Common myeloid progenitor, CD34-positive (primary cell): Measurements from ENCODE around the gene SLC24A3.
"Not testable (repeated sequence)": the region's sequence is repeated elsewhere in the genome, so short reads cannot be mapped to it uniquely, and the experiment has no call there.

Experiments
- CTCF ChIA-PET: fragments of 350-600 bp; sonication (Branson Sonifier 250); formaldehyde crosslinking; loops from one replicate; lab custom pipeline; 2021; ENCODE audit warnings: antibody characterized with exemption; lab: Charles Lee
- POLR2A ChIA-PET: fragments of 350-600 bp; sonication (Branson Sonifier 250); formaldehyde crosslinking; loops from one replicate; lab custom pipeline; 2021; ENCODE audit warnings: antibody characterized with exemption; lab: Charles Lee
- DNase-seq, 3 donors: peaks; one replicate each; pipeline versions ENCODE4 v3.0.0 to v3.0.0-alpha.2; 2013
- H3K27ac ChIP-seq, 2 experiments: 1 replicate in 1 of 2; 2 replicates in 1 of 2; pipeline ENCODE4 v1.7.0; 2013; ENCODE audit warnings: inconsistent platforms in 2 of 2, low read length in 2 of 2, mild to moderate bottlenecking in 2 of 2, low read depth in 1 of 2, moderate library complexity in 1 of 2; ENCODE audit not compliant: severe bottlenecking in 2 of 2, insufficient read depth in 1 of 2, poor library complexity in 1 of 2
- H3K27me3 ChIP-seq, 5 experiments: replicated peaks in 2 of 5; 1 replicate in 3 of 5; 2 replicates in 2 of 5; pipeline versions ENCODE4 v1.6.1 to v1.7.0; 2013; ENCODE audit warnings: low read length in 4 of 5, mild to moderate bottlenecking in 2 of 5, moderate library complexity in 2 of 5, inconsistent platforms in 1 of 5; ENCODE audit not compliant: insufficient read depth in 5 of 5, control insufficient read depth in 4 of 5
- H3K36me3 ChIP-seq, 4 experiments: 1 replicate in 2 of 4; 2 replicates in 2 of 4; pipeline versions ENCODE4 v1.6.1 to v1.7.0; 2013; ENCODE audit warnings: low read length in 3 of 4, control low read depth in 1 of 4, mild to moderate bottlenecking in 1 of 4; ENCODE audit not compliant: control insufficient read depth in 4 of 4, insufficient read depth in 4 of 4
- H3K4me1 ChIP-seq, 4 experiments: 1 replicate in 3 of 4; 2 replicates in 1 of 4; pipeline versions ENCODE4 v1.6.1 to v1.7.1; 2013; ENCODE audit warnings: low read length in 3 of 4, mild to moderate bottlenecking in 3 of 4, control low read depth in 1 of 4, inconsistent platforms in 1 of 4, moderate library complexity in 1 of 4; ENCODE audit not compliant: control insufficient read depth in 4 of 4, insufficient read depth in 4 of 4; ENCODE audit errors: control extremely low read depth in 1 of 4
- H3K4me3 ChIP-seq, 7 experiments: 1 replicate in 4 of 7; 2 replicates in 3 of 7; pipeline versions ENCODE4 v1.5.1 to v1.7.0; 2013; ENCODE audit warnings: mild to moderate bottlenecking in 7 of 7, low read length in 6 of 7, moderate library complexity in 6 of 7, inconsistent platforms in 2 of 7, low read depth in 2 of 7, control low read depth in 1 of 7; ENCODE audit not compliant: insufficient read depth in 4 of 7, control insufficient read depth in 1 of 7; ENCODE audit errors: extremely low read depth in 1 of 7
- H3K9me3 ChIP-seq, 5 experiments: 1 replicate in 4 of 5; 2 replicates in 1 of 5; pipeline versions ENCODE4 v1.6.1 to v1.7.1; 2013; ENCODE audit warnings: low read length in 4 of 5, mild to moderate bottlenecking in 2 of 5, inconsistent platforms in 1 of 5, low read depth in 1 of 5, moderate library complexity in 1 of 5; ENCODE audit not compliant: control insufficient read depth in 4 of 5, insufficient read depth in 2 of 5; ENCODE audit errors: control extremely low read depth in 1 of 5
- WGBS: methylation state at CpG from one replicate; pipeline ENCODE4 v1.1.5; 2013; ENCODE audit not compliant: insufficient coverage; 5-methylcytosine and 5-hydroxymethylcytosine counted together

SLC24A3 gene

GRCh38 chr20:19628570-19629134, 416.2 kb downstream of the SLC24A3 start:
- Histone ChIP-seq H3K36me3 (no peaks in the 10 kb centered on the region), H3K4me1 (no peaks in the 10 kb centered on the region), H3K27ac (no peak overlapping the region), H3K27me3 (no peaks in the 10 kb centered on the region), H3K4me3 (no peak overlapping the region), H3K9me3 (no peaks in the 10 kb centered on the region)
- ChIA-PET CTCF (interaction anchor here (0.9 to 5.1 kb wide), 7 partner anchors 9 to 34 kb away, joined by 4 to 46 read pairs (median 5); no protein-coding TSS in a partner anchor), POLR2A (interaction anchor here (0.7 kb wide), 1 partner anchor 551 kb away, joined by 4 read pairs; no protein-coding TSS in a partner anchor)
- DNase-seq: peak; percentile 57 to 76 (median 70)
- 40% methylated on average over 1 of the region's 2 CpGs for WGBS

GRCh38 chr20:19631410-19631809, 419.0 kb downstream of the SLC24A3 start:
- Histone ChIP-seq H3K4me3 (no peak overlapping the region), H3K27me3 (no peaks in the 10 kb centered on the region), H3K9me3 (no peaks in the 10 kb centered on the region), H3K4me1 (no peaks in the 10 kb centered on the region), H3K36me3 (no peaks in the 10 kb centered on the region), H3K27ac (no peak overlapping the region)
- ChIA-PET CTCF (interaction anchor here (1.4 to 3.5 kb wide), 2 partner anchors 12 to 31 kb away, joined by 4 to 15 read pairs; no protein-coding TSS in a partner anchor), POLR2A (no interaction called here)
- no peak for DNase-seq
- 90% methylated on average over 2 of the region's 5 CpGs for WGBS

GRCh38 chr20:19633985-19634384, 421.5 kb downstream of the SLC24A3 start:
- H3K9me3 ChIP-seq: no peaks in the 10 kb centered on the region
- no peak overlapping the region for H3K4me3 ChIP-seq
- ChIA-PET CTCF (interaction anchor here (3.5 kb wide), 1 partner anchor 28 kb away, joined by 15 read pairs; no protein-coding TSS in a partner anchor), POLR2A (no interaction called here)
- no peak overlapping the region for H3K27ac ChIP-seq
- 92% methylated on average over 2 of the region's 3 CpGs for WGBS
- no peaks in the 10 kb centered on the region for H3K36me3 ChIP-seq
- H3K27me3 ChIP-seq: no peaks in the 10 kb centered on the region
- no peak for DNase-seq
- no peaks in the 10 kb centered on the region for H3K4me1 ChIP-seq

GRCh38 chr20:19639471-19640045, 427.1 kb downstream of the SLC24A3 start:
- POLR2A ChIA-PET, CTCF ChIA-PET: not testable (repeated sequence)

GRCh38 chr20:19642860-19643259, 430.4 kb downstream of the SLC24A3 start:
- DNase-seq: no peak
- whole genome bisulfite sequencing: 93% methylated on average over 2 of the region's 4 CpGs
- H3K27ac ChIP-seq: no peak overlapping the region
- H3K4me3 ChIP-seq: no peak overlapping the region
- ChIA-PET CTCF (interaction anchor here (0.7 to 2.0 kb wide), 2 partner anchors 19 to 83 kb away, joined by 3 to 6 read pairs; no protein-coding TSS in a partner anchor), POLR2A (interaction anchor here (0.5 kb wide), 1 partner anchor 1234 kb away, joined by 3 read pairs; no protein-coding TSS in a partner anchor)
- no peaks in the 10 kb centered on the region for H3K9me3 ChIP-seq
- no peaks in the 10 kb centered on the region for H3K36me3 ChIP-seq
- no peaks in the 10 kb centered on the region for H3K4me1 ChIP-seq
- H3K27me3 ChIP-seq: no peaks in the 10 kb centered on the region

More at GRCh38 chr20:19639471-19640045, 427.1 kb downstream of the SLC24A3 start:
- not testable (repeated sequence) for H3K27me3 ChIP-seq, DNase-seq, H3K4me3 ChIP-seq, H3K36me3 ChIP-seq, H3K9me3 ChIP-seq, H3K4me1 ChIP-seq, H3K27ac ChIP-seq
- over 99% methylated on average over 17 of the region's 32 CpGs for WGBS

- H3K4me3 ChIP-seq: no peak overlapping the region
- POLR2A ChIA-PET: interaction anchor here (0.7 kb wide), 1 partner anchor 194 kb away, joined by 3 read pairs; no protein-coding TSS in a partner anchor
- H3K4me1 ChIP-seq: peaks cover 0 to 2% (median 0%) of the 10 kb centered on the region in 4 experiments
- DNase-seq: no peak
- CTCF ChIA-PET: interaction anchor here (0.7 to 2.0 kb wide), 3 partner anchors 12 to 18 kb away, joined by 3 to 6 read pairs (median 4); no protein-coding TSS in a partner anchor
- H3K9me3 ChIP-seq: no peaks in the 10 kb centered on the region
- H3K27ac ChIP-seq: no peak overlapping the region
- WGBS: 82% methylated on average over 9 of the region's 9 CpGs
- H3K27me3 ChIP-seq: no peaks in the 10 kb centered on the region
- no peaks in the 10 kb centered on the region for H3K36me3 ChIP-seq
Measured at GRCh38 chr20:19644085-19644484, 431.6 kb downstream of the SLC24A3 start.

GRCh38 chr20:19646963-19647362, 434.5 kb downstream of the SLC24A3 start:
- H3K36me3 ChIP-seq: no peaks in the 10 kb centered on the region
- POLR2A ChIA-PET: no interaction called here
- CTCF ChIA-PET: no interaction called here
- peaks cover 0 to 3% (median 0%) of the 10 kb centered on the region in 4 experiments for H3K4me1 ChIP-seq
- no peaks in the 10 kb centered on the region for H3K27me3 ChIP-seq
- DNase-seq: no peak
- H3K9me3 ChIP-seq: peaks cover 0 to 7% (median 2%) of the 10 kb centered on the region in 5 experiments
- no peak overlapping the region for H3K27ac ChIP-seq
- WGBS: 95% methylated on average over 2 of the region's 2 CpGs
- H3K4me3 ChIP-seq: no peak overlapping the region
